HEK293T (cell line): Measurements from ENCODE around the gene FSD1L.

Experiments
- ARNT ChIP-seq: fragments of 450-650 bp; IDR thresholded peaks from 2 replicates; pipeline ENCODE4 v1.6.1; 2017; ENCODE audit warnings: mild to moderate bottlenecking
- BHLHE40 ChIP-seq: fragments of 450-650 bp; IDR thresholded peaks from 2 replicates; pipeline ENCODE4 v1.6.1; 2016; ENCODE audit warnings: mild to moderate bottlenecking, moderate library complexity, borderline replicate concordance
- CTBP1 ChIP-seq: fragments of 450-650 bp; IDR thresholded peaks from 2 replicates; pipeline ENCODE4 v1.6.1; 2016; ENCODE audit warnings: borderline replicate concordance
- ELF4 ChIP-seq: fragments of 450-650 bp; IDR thresholded peaks from 2 replicates; pipeline ENCODE4 v1.6.1; 2017; ENCODE audit warnings: antibody characterized with exemption
- FOXA1 ChIP-seq: fragments of 450-650 bp; IDR thresholded peaks from 2 replicates; pipeline ENCODE4 v1.6.1; 2016; ENCODE audit warnings: mild to moderate bottlenecking
- FOXK2 ChIP-seq: fragments of 450-650 bp; IDR thresholded peaks from 2 replicates; pipeline ENCODE4 v1.6.1; 2016; ENCODE audit warnings: mild to moderate bottlenecking
- FOXM1 ChIP-seq: fragments of 450-650 bp; IDR thresholded peaks from 2 replicates; pipeline ENCODE4 v1.6.1; 2017; ENCODE audit warnings: mild to moderate bottlenecking, borderline replicate concordance
- HDGF ChIP-seq: fragments of 450-650 bp; IDR thresholded peaks from 2 replicates; pipeline ENCODE4 v1.6.1; 2017; ENCODE audit warnings: antibody characterized with exemption, borderline replicate concordance
- LEF1 ChIP-seq: fragments of 450-650 bp; IDR thresholded peaks from 2 replicates; pipeline ENCODE4 v1.6.1; 2017; ENCODE audit warnings: mild to moderate bottlenecking, borderline replicate concordance
- NFRKB ChIP-seq: fragments of 450-650 bp; IDR thresholded peaks from 2 replicates; pipeline ENCODE4 v1.6.1; 2016; ENCODE audit warnings: mild to moderate bottlenecking, moderate library complexity
- SP1 ChIP-seq: fragments of 450-650 bp; IDR thresholded peaks from 2 replicates; pipeline ENCODE4 v1.6.1; 2017
- SUZ12 ChIP-seq: fragments of 450-650 bp; IDR thresholded peaks from 2 replicates; pipeline ENCODE4 v1.6.1; 2016; ENCODE audit warnings: mild to moderate bottlenecking
- ZNF384 ChIP-seq: fragments of 450-650 bp; IDR thresholded peaks from 2 replicates; pipeline ENCODE4 v1.6.1; 2016
- TF ChIP-seq, protein P1 (sequence below): fragments of 450-650 bp; IDR thresholded peaks from 2 replicates; pipeline ENCODE4 v1.6.1; 2016

DNA sequence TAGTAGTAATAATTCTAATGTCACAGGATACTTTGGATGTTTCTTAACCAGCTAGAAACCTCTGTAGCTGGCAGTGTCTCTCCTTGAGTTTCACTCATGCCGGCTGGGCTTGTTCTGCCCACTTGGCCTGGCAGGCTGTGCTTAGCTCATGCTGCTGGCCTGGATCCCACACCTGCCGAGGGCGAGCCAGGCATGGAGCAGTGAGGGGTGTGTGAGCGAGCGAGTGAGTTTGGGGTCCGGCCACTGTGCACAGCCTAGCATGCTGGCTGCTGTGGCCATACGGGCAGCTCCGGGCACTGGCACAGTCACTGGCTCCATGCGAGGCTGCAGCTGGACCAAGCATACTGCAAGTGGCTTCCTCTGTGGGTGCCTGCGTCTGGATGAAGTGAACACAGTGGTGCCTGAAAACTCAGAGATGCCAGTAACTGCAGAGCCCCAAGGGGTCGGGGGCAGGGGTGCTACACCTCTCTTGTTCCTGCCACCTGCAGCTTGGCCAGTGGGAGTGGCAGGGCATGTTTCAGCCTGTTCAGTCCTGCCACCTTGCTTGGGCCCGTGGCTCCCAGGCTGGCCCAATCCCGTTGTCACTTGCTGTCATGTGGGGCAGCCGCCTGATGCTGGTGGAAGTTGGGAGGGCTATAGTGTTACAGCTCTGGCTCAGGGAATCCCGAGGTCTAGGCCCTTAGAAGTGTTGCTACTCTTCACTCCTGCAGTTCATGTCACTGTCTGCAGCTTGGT, 9.9 kb downstream of the FSD1L start:
- TF ChIP-seq SP1 (no peak), FOXA1 (no peak), FOXM1 (no peak), HDGF (no peak), FOXK2 (no peak), LEF1 (no peak), ZNF384 (no peak), BHLHE40 (no peak), SUZ12 (no peak), ARNT (no peak), NFRKB (no peak), ELF4 (no peak), CTBP1 (no peak)
- TF ChIP-seq, protein P1, sequence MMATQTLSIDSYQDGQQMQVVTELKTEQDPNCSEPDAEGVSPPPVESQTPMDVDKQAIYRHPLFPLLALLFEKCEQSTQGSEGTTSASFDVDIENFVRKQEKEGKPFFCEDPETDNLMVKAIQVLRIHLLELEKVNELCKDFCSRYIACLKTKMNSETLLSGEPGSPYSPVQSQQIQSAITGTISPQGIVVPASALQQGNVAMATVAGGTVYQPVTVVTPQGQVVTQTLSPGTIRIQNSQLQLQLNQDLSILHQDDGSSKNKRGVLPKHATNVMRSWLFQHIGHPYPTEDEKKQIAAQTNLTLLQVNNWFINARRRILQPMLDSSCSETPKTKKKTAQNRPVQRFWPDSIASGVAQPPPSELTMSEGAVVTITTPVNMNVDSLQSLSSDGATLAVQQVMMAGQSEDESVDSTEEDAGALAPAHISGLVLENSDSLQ: no peak
